Large intestine (tissue), 3 donors: ENCODE measurements around the gene CAPN7. TPM values are rescaled to one million over a fixed set of nuclear protein-coding genes. Genes with fewer than 3 reads are reported as not detected.

Experiments
- DNase-seq, 2 donors: peaks; one replicate each; pipeline versions ENCODE4 v3.0.0 to v3.0.0-alpha.2; 2013
- H3K27ac ChIP-seq: one replicate; pipeline ENCODE4 v1.5.1; 2013; ENCODE audit warnings: low read length
- H3K27me3 ChIP-seq: 2 replicates; pipeline ENCODE4 v1.6.1; 2013; ENCODE audit warnings: low read length; ENCODE audit not compliant: control insufficient read depth, insufficient read depth
- H3K36me3 ChIP-seq: 2 replicates; pipeline ENCODE4 v1.6.1; 2013; ENCODE audit warnings: low read length; ENCODE audit not compliant: control insufficient read depth, insufficient read depth
- H3K4me1 ChIP-seq: one replicate; pipeline ENCODE4 v1.6.1; 2013; ENCODE audit warnings: low read length; ENCODE audit not compliant: control insufficient read depth, insufficient read depth
- H3K4me3 ChIP-seq: one replicate; pipeline ENCODE4 v1.5.1; 2013; ENCODE audit warnings: low read length
- H3K9me3 ChIP-seq: one replicate; pipeline ENCODE4 v1.6.1; 2013; ENCODE audit warnings: mild to moderate bottlenecking, low read depth, low read length, moderate library complexity; ENCODE audit not compliant: control insufficient read depth
- WGBS: methylation state at CpG from one replicate; pipeline ENCODE4 v1.1.5; 2013; ENCODE audit warnings: low lambda C conversion rate; ENCODE audit not compliant: insufficient coverage; 5-methylcytosine and 5-hydroxymethylcytosine counted together
- polyA plus RNA-seq: library from polyadenylated mRNA; unstranded; fragments of 120-200 nt; gene quantifications from one replicate; pipeline ENCODE4 v1.2.1, GENCODE V29; 2013

CAPN7 gene
- polyA plus RNA-seq, 1 donor = 46.7 TPM

DNA sequence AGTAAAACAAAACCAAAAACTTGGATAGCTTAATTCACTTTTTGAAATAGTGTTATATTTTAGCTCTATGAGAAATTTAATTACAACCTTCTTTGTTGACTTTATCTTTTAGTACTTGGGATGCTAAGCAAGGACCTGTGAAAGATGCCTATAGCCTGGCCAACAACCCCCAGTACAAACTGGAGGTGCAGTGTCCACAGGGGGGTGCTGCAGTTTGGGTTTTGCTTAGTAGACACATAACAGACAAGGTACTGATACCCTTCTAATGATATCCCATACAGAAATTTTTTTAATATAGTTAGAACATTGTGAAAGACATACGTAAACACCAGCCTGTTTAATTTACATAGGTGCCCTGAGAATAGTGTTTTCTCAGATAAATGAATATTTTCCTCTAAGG is 35.3 kb downstream of the CAPN7 start:
- H3K4me1 ChIP-seq = peaks cover 6% of the 10 kb centered on the region
- H3K27me3 ChIP-seq = no peaks in the 10 kb centered on the region
- H3K27ac ChIP-seq = no peak overlapping the region
- WGBS = 100% methylated on average over 1 of the region's 1 CpG
- H3K9me3 ChIP-seq = no peaks in the 10 kb centered on the region
- H3K36me3 ChIP-seq = peaks cover 63% of the 10 kb centered on the region
- no peak for DNase-seq
- no peak overlapping the region for H3K4me3 ChIP-seq

DNA sequence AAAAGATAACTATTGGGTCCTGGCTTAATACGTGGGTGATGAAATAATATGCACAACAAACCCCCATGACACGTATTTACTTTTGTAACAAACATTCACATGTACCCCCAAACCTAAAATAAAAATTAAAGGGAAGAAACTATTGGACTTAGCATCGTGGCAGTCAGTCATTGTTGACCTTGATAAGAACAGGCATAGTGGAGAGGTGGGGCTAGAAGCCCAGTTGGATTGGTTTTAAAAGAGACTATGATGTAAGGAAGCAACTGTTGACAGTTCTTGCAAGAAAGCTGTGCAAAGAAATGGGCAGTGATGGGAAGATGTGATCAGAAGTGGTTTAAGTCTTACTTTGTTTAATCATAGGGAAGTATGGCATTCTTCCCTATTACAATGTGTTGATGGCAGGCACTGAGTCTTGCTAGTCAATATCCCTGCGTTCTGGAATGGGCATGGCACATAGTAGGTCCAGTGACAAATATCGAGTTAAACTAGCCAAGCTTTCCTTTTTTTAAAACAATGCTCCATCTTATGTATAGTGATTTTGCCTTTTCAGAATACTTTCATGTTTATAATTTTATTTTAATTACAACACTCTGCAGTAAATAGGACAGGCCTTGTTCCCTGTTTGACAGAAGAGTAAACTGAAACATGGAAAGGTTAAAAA is 37.9 kb downstream of the CAPN7 start:
- Histone ChIP-seq H3K36me3 (peaks cover 65% of the 10 kb centered on the region), H3K27ac (no peak overlapping the region), H3K9me3 (no peaks in the 10 kb centered on the region), H3K4me3 (no peak overlapping the region), H3K4me1 (peaks cover 11% of the 10 kb centered on the region), H3K27me3 (no peaks in the 10 kb centered on the region)
- 50% methylated on average over 2 of the region's 5 CpGs for WGBS
- no peak for DNase-seq

GRCh38 chr3:15246186-15246585 is 40.1 kb downstream of the CAPN7 start:
- DNase-seq = peak in 1 of 2 donors; percentile 51
- peaks cover 66% of the 10 kb centered on the region for H3K36me3 ChIP-seq

DNA sequence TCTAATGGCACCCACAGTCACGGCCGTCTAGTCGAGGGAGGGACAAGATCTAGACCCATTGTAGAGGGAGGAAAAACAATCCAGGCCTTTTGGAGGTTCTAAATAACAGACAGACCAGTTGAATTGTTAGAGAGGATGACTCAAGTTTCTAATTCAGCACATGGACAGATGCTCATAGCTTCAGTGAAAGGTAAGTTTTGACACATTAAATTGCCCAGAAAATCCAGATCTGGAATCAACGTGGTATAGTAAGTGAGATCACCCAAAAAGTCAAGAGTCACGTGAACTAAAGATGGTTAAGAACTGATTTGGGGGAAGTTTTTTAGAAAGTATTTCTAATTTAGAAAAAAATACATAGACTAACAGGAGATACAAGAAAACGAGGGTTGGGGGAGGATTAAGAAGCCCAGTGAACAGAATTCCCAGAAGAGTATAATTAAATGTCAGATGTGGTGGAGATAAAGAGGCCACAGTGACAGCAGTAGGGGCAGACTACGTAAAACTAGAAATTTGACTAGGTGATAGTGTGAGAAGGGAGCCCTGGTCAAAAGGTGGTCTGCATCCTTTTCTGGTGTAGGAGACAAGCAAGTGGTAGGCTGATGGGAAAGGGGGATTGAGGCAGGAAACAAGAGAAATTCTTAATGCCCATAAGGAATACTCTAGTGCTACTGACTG is 47.1 kb downstream of the CAPN7 start:
- DNase-seq = no peak
- Histone ChIP-seq H3K36me3 (peaks cover 79% of the 10 kb centered on the region), H3K27ac (no peak overlapping the region), H3K4me1 (no peaks in the 10 kb centered on the region), H3K27me3 (no peaks in the 10 kb centered on the region), H3K9me3 (no peaks in the 10 kb centered on the region), H3K4me3 (no peak overlapping the region)
- WGBS = 93% methylated on average over 3 of the region's 7 CpGs

More at GRCh38 chr3:15246186-15246585, 40.1 kb downstream of the CAPN7 start:
- no peak overlapping the region for H3K4me3 ChIP-seq
- 0% methylated on average over 1 of the region's 2 CpGs for WGBS
- H3K4me1 ChIP-seq = peaks cover 11% of the 10 kb centered on the region
- H3K27ac ChIP-seq = no peak overlapping the region
- H3K27me3 ChIP-seq = no peaks in the 10 kb centered on the region
- H3K9me3 ChIP-seq = no peaks in the 10 kb centered on the region

GRCh38 chr3:15255215-15255614 is 49.2 kb downstream of the CAPN7 start:
- no peak overlapping the region for H3K27ac ChIP-seq
- H3K4me3 ChIP-seq = no peak overlapping the region
- no peaks in the 10 kb centered on the region for H3K27me3 ChIP-seq
- H3K36me3 ChIP-seq = peaks cover 83% of the 10 kb centered on the region
- no CpG with 5 or more reads among the region's 2 CpGs for WGBS
- no peaks in the 10 kb centered on the region for H3K9me3 ChIP-seq
- DNase-seq = no peak
- no peaks in the 10 kb centered on the region for H3K4me1 ChIP-seq

DNA sequence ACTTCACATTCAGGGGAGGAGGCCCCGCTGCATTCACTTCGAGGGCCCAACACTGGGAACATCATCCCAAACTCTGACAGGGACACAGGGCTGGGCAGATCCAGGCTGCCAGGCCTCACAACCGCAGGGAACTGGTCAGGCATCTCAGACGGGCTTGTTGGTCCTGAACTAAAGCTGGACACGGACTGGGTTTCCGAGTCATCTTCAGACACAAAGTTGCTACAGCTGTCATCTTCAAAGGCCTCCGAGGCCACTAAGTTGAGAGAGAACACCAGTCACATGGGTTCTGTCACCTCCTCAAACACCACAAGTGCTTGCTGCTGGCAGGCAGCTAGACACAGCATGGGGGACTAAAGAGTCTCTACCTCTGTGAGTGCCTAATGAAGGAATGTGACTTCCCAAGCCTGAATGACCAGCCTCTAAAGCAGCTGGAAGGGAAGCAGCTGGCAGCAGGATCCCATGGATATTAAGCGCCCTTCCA is 50.9 kb downstream of the CAPN7 start:
- Histone ChIP-seq H3K9me3 (no peaks in the 10 kb centered on the region), H3K27me3 (no peaks in the 10 kb centered on the region), H3K36me3 (peaks cover 71% of the 10 kb centered on the region), H3K4me1 (no peaks in the 10 kb centered on the region), H3K27ac (no peak overlapping the region), H3K4me3 (no peak overlapping the region)
- DNase-seq = no peak
- no CpG with 5 or more reads among the region's 8 CpGs for WGBS

DNA sequence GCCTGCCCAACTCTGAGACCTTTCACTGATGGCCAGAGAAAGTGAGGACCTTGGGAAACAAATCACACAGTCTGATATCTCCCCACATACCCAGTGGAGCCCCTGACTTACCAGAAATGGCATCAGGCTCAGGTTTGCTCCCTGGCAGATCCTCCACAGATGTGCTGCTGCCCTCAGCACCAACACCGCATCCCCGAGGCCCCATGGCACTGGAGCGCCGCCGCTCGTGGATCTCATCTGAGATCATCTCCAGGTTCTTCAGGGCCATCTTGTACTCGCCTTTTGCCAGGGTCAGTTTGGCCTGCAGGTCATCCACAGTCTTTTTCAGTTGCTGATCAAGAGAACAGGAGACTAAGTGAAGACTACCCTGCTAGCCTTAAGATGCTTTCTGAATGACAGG is 52.7 kb downstream of the CAPN7 start:
- WGBS = no CpG with 5 or more reads among the region's 7 CpGs
- H3K9me3 ChIP-seq = no peaks in the 10 kb centered on the region
- H3K4me1 ChIP-seq = no peaks in the 10 kb centered on the region
- no peak overlapping the region for H3K4me3 ChIP-seq
- no peaks in the 10 kb centered on the region for H3K27me3 ChIP-seq
- H3K27ac ChIP-seq = no peak overlapping the region
- DNase-seq = no peak
- peaks cover 59% of the 10 kb centered on the region for H3K36me3 ChIP-seq

DNA sequence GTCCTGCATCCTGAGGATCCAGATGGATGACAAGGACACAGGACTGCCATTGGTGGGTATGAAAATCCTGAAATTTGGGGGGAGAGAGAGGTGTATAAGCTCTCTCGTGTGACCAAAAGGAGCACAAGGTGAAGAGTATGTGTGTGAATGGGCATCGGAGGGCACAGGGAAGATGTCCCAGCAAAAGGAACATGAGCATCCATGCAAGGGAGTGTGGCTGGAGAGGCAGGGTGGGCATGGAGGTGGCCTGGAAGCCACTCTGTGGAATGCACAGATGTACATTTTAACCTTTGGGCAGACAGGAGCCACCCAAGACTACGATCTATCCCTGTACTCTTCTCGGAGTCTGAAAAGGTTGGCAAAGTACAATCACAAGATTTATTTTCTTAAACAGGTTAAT is 54.5 kb downstream of the CAPN7 start:
- 100% methylated on average over 1 of the region's 4 CpGs for WGBS
- Histone ChIP-seq H3K27me3 (no peaks in the 10 kb centered on the region), H3K27ac (no peak overlapping the region), H3K36me3 (peaks cover 46% of the 10 kb centered on the region), H3K4me3 (no peak overlapping the region), H3K4me1 (no peaks in the 10 kb centered on the region), H3K9me3 (no peaks in the 10 kb centered on the region)
- no peak for DNase-seq

- no peak overlapping the region for H3K4me3 ChIP-seq
- H3K27ac ChIP-seq = no peak overlapping the region
- no peaks in the 10 kb centered on the region for H3K27me3 ChIP-seq
- DNase-seq = no peak
- no peaks in the 10 kb centered on the region for H3K9me3 ChIP-seq
- no peaks in the 10 kb centered on the region for H3K4me1 ChIP-seq
- peaks cover 38% of the 10 kb centered on the region for H3K36me3 ChIP-seq
These were observed 55.2 kb downstream of the CAPN7 start for GRCh38 chr3:15261274-15261673.

DNA sequence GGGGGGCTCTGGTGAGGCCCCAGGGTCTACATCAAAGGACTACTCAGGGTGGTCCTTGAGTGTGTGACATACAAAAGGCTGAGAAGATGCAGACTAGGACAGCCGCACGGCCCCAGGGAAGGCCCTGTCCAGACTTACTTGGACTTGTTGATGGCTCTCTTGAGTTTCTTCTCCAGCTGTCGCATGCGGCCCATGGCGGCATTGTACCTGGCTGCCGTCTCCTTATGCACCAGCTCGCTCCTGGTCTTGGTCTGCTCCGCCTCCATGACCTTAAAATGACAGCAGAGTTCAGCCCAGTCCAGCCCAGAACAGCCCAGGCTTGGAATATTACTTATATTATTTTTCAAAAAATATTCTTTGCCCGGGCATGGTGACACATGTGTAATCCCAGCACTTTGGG is 56.0 kb downstream of the CAPN7 start:
- Histone ChIP-seq H3K4me1 (no peaks in the 10 kb centered on the region), H3K9me3 (no peaks in the 10 kb centered on the region), H3K4me3 (no peak overlapping the region), H3K27ac (no peak overlapping the region), H3K36me3 (peaks cover 31% of the 10 kb centered on the region), H3K27me3 (no peaks in the 10 kb centered on the region)
- no peak for DNase-seq
- no CpG with 5 or more reads among the region's 9 CpGs for WGBS

GRCh38 chr3:15263120-15263519 is 57.1 kb downstream of the CAPN7 start:
- H3K4me3 ChIP-seq = no peak overlapping the region
- H3K9me3 ChIP-seq = no peaks in the 10 kb centered on the region
- no peak for DNase-seq
- H3K4me1 ChIP-seq = no peaks in the 10 kb centered on the region
- no peak overlapping the region for H3K27ac ChIP-seq
- H3K27me3 ChIP-seq = no peaks in the 10 kb centered on the region
- 100% methylated on average over 1 of the region's 4 CpGs for WGBS
- H3K36me3 ChIP-seq = peaks cover 22% of the 10 kb centered on the region
